ENCODE data around the gene LRPAP1.
"Not testable (repeated sequence)": the region's sequence is repeated elsewhere in the genome, so short reads cannot be mapped to it uniquely, and the experiment has no call there.

The LRPAP1 gene

GRCh38 chr4:3519468-3520264 lies 12.6 kb downstream of the LRPAP1 start:
- in situ Hi-C loops (cut with HindIII; ENCODE audit: low sequenced_read_pairs): no loop called here

- in situ Hi-C loops (cut with HindIII; ENCODE audit: low sequenced_read_pairs): no loop called here
Observed at GRCh38 chr4:3518941-3519340, 13.3 kb downstream of the LRPAP1 start.

- in situ Hi-C loops (cut with HindIII; ENCODE audit: low sequenced_read_pairs): no loop called here
Observed at GRCh38 chr4:3518511-3518880, 13.7 kb downstream of the LRPAP1 start.

GRCh38 chr4:3517731-3518510 lies 14.3 kb downstream of the LRPAP1 start:
- in situ Hi-C loops (cut with HindIII; ENCODE audit: low sequenced_read_pairs): no loop called here

GRCh38 chr4:3516836-3517730 lies 15.1 kb downstream of the LRPAP1 start:
- in situ Hi-C loops (cut with HindIII; ENCODE audit: low sequenced_read_pairs): no loop called here

GRCh38 chr4:3516061-3516835 lies 16.0 kb downstream of the LRPAP1 start:
- in situ Hi-C loops (cut with HindIII; ENCODE audit: low sequenced_read_pairs): no loop called here

- in situ Hi-C loops (cut with HindIII; ENCODE audit: low sequenced_read_pairs): no loop called here
Observed at GRCh38 chr4:3515646-3516045, 16.6 kb downstream of the LRPAP1 start.

- in situ Hi-C loops (cut with HindIII; ENCODE audit: low sequenced_read_pairs): no loop called here
Observed at GRCh38 chr4:3514806-3515501, 17.3 kb downstream of the LRPAP1 start.

GRCh38 chr4:3514221-3514780 lies 17.9 kb downstream of the LRPAP1 start:
- in situ Hi-C loops (cut with HindIII; ENCODE audit: low sequenced_read_pairs): no loop called here

GRCh38 chr4:3513807-3514206 lies 18.4 kb downstream of the LRPAP1 start:
- in situ Hi-C loops (cut with HindIII; ENCODE audit: low sequenced_read_pairs): no loop called here

GRCh38 chr4:3512719-3513118 lies 19.5 kb downstream of the LRPAP1 start:
- in situ Hi-C loops (cut with HindIII; ENCODE audit: low sequenced_read_pairs): no loop called here

- in situ Hi-C loops (cut with HindIII; ENCODE audit: low sequenced_read_pairs): no loop called here
Observed at GRCh38 chr4:3512279-3512678, 19.9 kb downstream of the LRPAP1 start.

- in situ Hi-C loops (cut with HindIII; ENCODE audit: low sequenced_read_pairs): not testable (repeated sequence)
Observed at GRCh38 chr4:3511601-3512000, 20.6 kb downstream of the LRPAP1 start.

GRCh38 chr4:3511187-3511586 lies 21.0 kb downstream of the LRPAP1 start:
- in situ Hi-C loops (cut with HindIII; ENCODE audit: low sequenced_read_pairs): no loop called here

GRCh38 chr4:3510481-3510880 lies 21.7 kb downstream of the LRPAP1 start:
- in situ Hi-C loops (cut with HindIII; ENCODE audit: low sequenced_read_pairs): no loop called here

GRCh38 chr4:3508542-3508941 lies 23.7 kb downstream of the LRPAP1 start:
- in situ Hi-C loops (cut with HindIII; ENCODE audit: low sequenced_read_pairs): no loop called here

GRCh38 chr4:3505231-3505630 lies 27.0 kb downstream of the LRPAP1 start:
- in situ Hi-C loops (cut with HindIII; ENCODE audit: low sequenced_read_pairs): no loop called here

GRCh38 chr4:3502941-3503936 lies 29.0 kb downstream of the LRPAP1 start:
- in situ Hi-C loops (cut with HindIII; ENCODE audit: low sequenced_read_pairs): no loop called here

Measured in endothelial cell of hepatic sinusoid (primary cell).